GM12878 (cell line): Measurements from ENCODE around the gene MSL3B.

Experiments used
- ATAC-seq: fragments of 200-7000 bp; cut with Tn5 transposase; 3 replicates; pipeline ENCODE4 v1.9.1; 2020; ENCODE audit warnings: mild to moderate bottlenecking, moderate library complexity
- BruUV-seq: library from RNA; stranded (reverse); fragments of 400-500 nt; replicated peaks from 2 replicates; lab custom pipeline; 2021; lab: Mats Ljungman, UMichigan
- CTCF ChIA-PET: fragments of 300-600 bp; sonication (Branson Sonifier 250); formaldehyde crosslinking; extraction: SDS; loops from one replicate; lab custom pipeline; 2021; ENCODE audit warnings: inconsistent platforms; lab: Yijun Ruan, JAX
- POLR2A ChIA-PET: fragments of 350-600 bp; formaldehyde crosslinking; extraction: SDS; loops from one replicate; lab custom pipeline; 2021; ENCODE audit warnings: inconsistent platforms; lab: Charles Lee
- RAD21 ChIA-PET: fragments of 300-600 bp; sonication (Branson Sonifier 250); formaldehyde crosslinking; loops from one replicate; lab custom pipeline; 2023; ENCODE audit warnings: antibody characterized with exemption; ENCODE audit not compliant: unreplicated experiment; lab: Charles Lee
- SMC1A ChIA-PET: fragments of 300-600 bp; sonication (Branson Sonifier 250); formaldehyde crosslinking; loops from one replicate; lab custom pipeline; 2023; ENCODE audit not compliant: unreplicated experiment, uncharacterized antibody; lab: Charles Lee
- DNase-seq: peaks from one replicate; pipeline ENCODE4 v3.0.0-alpha.2; 2011; ENCODE audit warnings: low read depth, low spot score
- FAIRE-seq: peaks from 3 replicates; lab custom pipeline; 2011; peaks lifted over from hg19 to GRCh38; lab: Jason Lieb, UNC
- H2AFZ ChIP-seq: 2 replicates; pipeline ENCODE4 v1.6.0; 2011; ENCODE audit warnings: low read depth, low read length, control low read depth; ENCODE audit not compliant: control insufficient read depth
- H3K27ac ChIP-seq: 2 replicates; pipeline ENCODE4 v1.5.1; 2011; ENCODE audit warnings: control low read depth; ENCODE audit not compliant: control insufficient read depth, insufficient read depth
- H3K27me3 ChIP-seq, 2 experiments: replicated peaks in 1 of 2; 2 replicates each; pipeline versions ENCODE4 v1.6.0 to v1.6.1; 2011; ENCODE audit warnings: low read length in 1 of 2; ENCODE audit not compliant: control insufficient read depth in 2 of 2, insufficient read depth in 2 of 2
- H3K36me3 ChIP-seq, 2 experiments: 2 replicates each; pipeline ENCODE4 v1.5.1; 2011; ENCODE audit warnings: low read length in 1 of 2; ENCODE audit not compliant: control insufficient read depth in 2 of 2, insufficient read depth in 2 of 2
- H3K4me1 ChIP-seq: 2 replicates; pipeline ENCODE4 v1.6.1; 2011; ENCODE audit warnings: mild to moderate bottlenecking, low read length, moderate library complexity, mixed read lengths; ENCODE audit not compliant: control insufficient read depth, insufficient read depth
- H3K4me2 ChIP-seq: 2 replicates; pipeline ENCODE4 v1.6.0; 2011; ENCODE audit warnings: control low read depth; ENCODE audit not compliant: control insufficient read depth, insufficient read depth
- H3K4me3 ChIP-seq: fragments of 200-600 bp; sonication (generic); 2 replicates; pipeline ENCODE4 v1.5.1; 2016
- H3K79me2 ChIP-seq: 2 replicates; pipeline ENCODE4 v1.6.0; 2011; ENCODE audit warnings: low read length; ENCODE audit not compliant: control insufficient read depth, insufficient read depth
- H3K9ac ChIP-seq: 2 replicates; pipeline ENCODE4 v1.8.0; 2011; ENCODE audit warnings: low read length, control low read depth, mixed read lengths; ENCODE audit not compliant: control insufficient read depth, insufficient read depth
- H3K9me3 ChIP-seq: replicated peaks from 3 replicates; pipeline ENCODE4 v1.5.1; 2011; ENCODE audit warnings: mild to moderate bottlenecking, low read length; ENCODE audit not compliant: control insufficient read depth, insufficient read depth
- H4K20me1 ChIP-seq: 2 replicates; pipeline ENCODE4 v1.6.0; 2011; ENCODE audit not compliant: control insufficient read depth, insufficient read depth
- E2F4 ChIP-seq: IDR thresholded peaks from 2 replicates; pipeline ENCODE4 v1.6.1; 2012; ENCODE audit warnings: low read depth, low read length, improper control_type of control experiment
- SKIL ChIP-seq: fragments of 450-650 bp; IDR thresholded peaks from 2 replicates; pipeline ENCODE4 v1.6.1; 2017; ENCODE audit warnings: mild to moderate bottlenecking, low read depth, inconsistent platforms; ENCODE audit not compliant: poor library complexity, severe bottlenecking
- WGBS: methylation state at CpG from one replicate; pipeline ENCODE4 v1.1.6; 2016; ENCODE audit warnings: low lambda C conversion rate; ENCODE audit not compliant: insufficient replicate concordance, insufficient coverage; ENCODE audit errors: missing lambda C conversion rate; 5-methylcytosine and 5-hydroxymethylcytosine counted together
- in situ Hi-C: fragments of 300-500 bp; cut with MboI; formaldehyde crosslinking; loops from 9 replicates; pipeline ENCODE4 v1.14.3; 2018; ENCODE audit warnings: mixed read lengths
- intact Hi-C: fragments of 100-400 bp; cut with micrococcal nuclease; formaldehyde crosslinking; loops from one replicate; pipeline ENCODE4 v1.14.2; 2022; ENCODE audit not compliant: unreplicated experiment

The MSL3B gene

GRCh38 chr2:233818639-233819621, 49.3 kb downstream of the MSL3B start:
- Histone ChIP-seq H3K4me1 (no peaks in the 10 kb centered on the region), H3K27me3 (no peaks in the 10 kb centered on the region; a peak in 3 of 4 replicates), H3K27ac (no peak overlapping the region), H3K9me3 (no peaks in the 10 kb centered on the region), H3K4me3 (no peak overlapping the region), H2AFZ (no peak overlapping the region), H3K9ac (no peak overlapping the region), H4K20me1 (no peaks in the 10 kb centered on the region), H3K4me2 (no peak overlapping the region), H3K36me3 (no peaks in the 10 kb centered on the region), H3K79me2 (no peaks in the 10 kb centered on the region)
- ChIA-PET RAD21 (no interaction called here), SMC1A (no interaction called here), POLR2A (no interaction called here), CTCF (interaction anchor here (0.5 kb wide), 1 partner anchor 24 kb away, joined by 3 read pairs; no protein-coding TSS in a partner anchor)
- ATAC-seq (no peak), DNase-seq (no peak), FAIRE-seq (no peak)
- in situ Hi-C loops (no loop called here), intact Hi-C loops (no loop called here)
- 8% methylated on average over 17 of the region's 17 CpGs for WGBS
- TF ChIP-seq E2F4 (no peak), SKIL (no peak)
- BruUV-seq = no TSS peak
